Stimulated activated CD4-positive, alpha-beta T cell treated with anti-CD3 and anti-CD28 coated beads, Interleukin-4, amount 100 ng/mL, for 4 hours (primary cell): ENCODE data around the gene TRIM46.

Source experiments
- DNase-seq, 2 experiments: peaks; one replicate each; pipeline ENCODE4 v3.0.0-alpha.2; 2020

Gene TRIM46

GRCh38 chr1:155173478-155174323 lies at the start of gene TRIM46:
Gene TRIM46 (plus strand): TSS chr1:155173849. CDS start chr1:155173967, 118 bp downstream.
- peak; percentile 73 to 76 for DNase-seq

DNA sequence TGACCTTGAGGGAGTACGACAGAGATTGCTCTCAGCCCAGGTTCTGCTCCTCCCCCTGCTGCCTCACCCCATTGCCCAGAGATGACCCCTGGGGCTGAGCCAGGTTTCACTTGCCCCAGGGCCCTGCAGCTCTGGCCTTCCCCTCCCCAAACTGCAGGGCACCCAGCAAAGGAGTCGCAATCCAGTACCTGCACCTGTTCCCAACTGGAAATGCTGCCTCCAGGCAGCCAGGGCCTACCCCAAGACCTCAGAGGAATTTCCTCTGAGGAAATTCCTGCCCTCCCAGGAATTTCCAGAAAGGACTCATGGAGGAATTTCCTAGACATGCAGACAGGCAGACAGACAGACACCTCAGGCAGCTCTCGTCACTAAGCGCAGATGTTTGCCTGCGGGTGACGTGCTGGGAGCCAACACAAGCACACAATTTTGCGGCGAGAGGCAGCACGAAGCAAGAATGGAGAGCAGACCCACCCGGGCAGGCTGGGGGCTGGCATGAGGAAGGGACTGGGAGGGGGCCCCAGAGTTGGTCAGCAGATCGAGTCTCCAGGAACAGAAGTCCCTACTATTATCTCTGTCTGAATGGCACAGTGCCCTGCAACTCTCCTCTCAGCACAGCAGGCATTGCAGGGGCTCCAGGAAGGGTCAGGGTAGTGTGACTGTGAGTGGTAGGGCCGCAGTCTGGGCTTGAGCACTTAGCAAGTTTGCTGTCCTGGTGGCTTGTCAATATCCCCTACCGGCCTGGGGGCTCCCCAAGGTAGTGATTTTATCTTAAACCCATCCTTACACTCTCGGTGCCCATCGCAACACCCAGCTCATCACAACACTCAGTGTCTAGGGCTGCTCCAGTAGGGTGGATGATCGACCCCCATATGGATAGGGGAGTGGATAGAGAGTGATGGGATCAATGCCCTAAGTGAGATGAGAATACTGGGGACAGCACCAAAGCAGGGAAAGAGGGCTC lies 48.9 kb upstream of the TRIM46 start:
- DNase-seq = no peak

- DNase-seq = no peak
Observed at GRCh38 chr1:155125511-155125945, 48.1 kb upstream of the TRIM46 start.

- DNase-seq = no peak
Observed at GRCh38 chr1:155125946-155126555, 47.6 kb upstream of the TRIM46 start.

- peak; percentile 26 to 45 for DNase-seq
Observed at GRCh38 chr1:155126556-155127104, 47.0 kb upstream of the TRIM46 start.

DNA sequence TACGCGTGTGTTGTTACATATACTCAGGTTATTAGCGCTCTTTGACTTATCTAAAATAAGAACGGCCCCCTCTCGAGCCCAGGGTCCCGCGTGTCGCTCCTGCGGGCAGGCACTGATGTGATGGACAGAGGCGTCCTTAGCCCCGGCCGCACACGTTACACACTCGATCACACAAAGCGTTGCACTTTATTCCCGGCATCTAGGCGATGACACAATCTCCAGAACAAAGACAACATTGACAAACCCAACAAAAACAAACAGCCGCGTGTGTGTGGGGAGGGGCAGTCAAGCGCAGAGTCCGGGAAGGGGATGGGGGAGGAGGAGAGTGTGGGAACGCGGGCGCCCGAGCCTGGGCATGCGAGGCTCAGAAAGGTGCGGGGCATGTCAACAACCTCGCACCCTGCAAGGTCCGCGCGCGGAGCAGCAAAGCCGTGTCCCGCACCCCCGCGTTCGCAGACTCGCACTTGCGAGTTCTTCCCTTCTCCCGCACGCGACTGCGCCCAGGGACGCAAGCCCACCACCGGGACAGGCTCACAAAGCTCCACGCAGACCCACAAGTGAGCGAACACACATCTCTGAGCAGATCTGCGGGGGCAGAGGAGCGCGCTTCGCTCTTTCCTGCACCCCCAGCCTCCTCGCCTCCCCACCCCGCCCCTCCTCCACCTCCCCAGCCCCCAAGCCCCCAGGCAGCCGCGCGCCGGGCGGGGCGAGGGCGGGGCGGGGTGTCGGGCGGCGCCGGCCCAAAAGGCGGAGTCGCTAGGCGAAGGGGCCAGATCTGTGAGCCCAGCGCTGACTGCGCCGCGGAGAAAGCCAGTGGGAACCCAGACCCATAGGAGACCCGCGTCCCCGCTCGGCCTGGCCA lies 46.3 kb upstream of the TRIM46 start, which contains the start of gene EFNA1:
TSS of gene EFNA1 (plus strand) at position 772 of the 862 bp plus-strand sequence. CDS start 102 bp downstream, outside the sequence.
- DNase-seq = peak; percentile 35 to 47

GRCh38 chr1:155127967-155128754 lies 45.5 kb upstream of the TRIM46 start:
- no peak for DNase-seq

GRCh38 chr1:155128755-155129473 lies 44.7 kb upstream of the TRIM46 start:
- no peak for DNase-seq

GRCh38 chr1:155130272-155131006 lies 43.2 kb upstream of the TRIM46 start:
- no peak for DNase-seq

DNA sequence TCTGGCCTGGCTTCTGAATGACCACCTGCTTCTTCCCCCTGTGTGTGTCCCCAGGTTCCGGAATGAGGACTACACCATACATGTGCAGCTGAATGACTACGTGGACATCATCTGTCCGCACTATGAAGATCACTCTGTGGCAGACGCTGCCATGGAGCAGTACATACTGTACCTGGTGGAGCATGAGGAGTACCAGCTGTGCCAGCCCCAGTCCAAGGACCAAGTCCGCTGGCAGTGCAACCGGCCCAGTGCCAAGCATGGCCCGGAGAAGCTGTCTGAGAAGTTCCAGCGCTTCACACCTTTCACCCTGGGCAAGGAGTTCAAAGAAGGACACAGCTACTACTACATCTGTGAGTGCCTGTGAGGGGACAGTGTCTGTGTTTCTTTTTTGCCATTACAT lies 42.4 kb upstream of the TRIM46 start:
- no peak for DNase-seq

DNA sequence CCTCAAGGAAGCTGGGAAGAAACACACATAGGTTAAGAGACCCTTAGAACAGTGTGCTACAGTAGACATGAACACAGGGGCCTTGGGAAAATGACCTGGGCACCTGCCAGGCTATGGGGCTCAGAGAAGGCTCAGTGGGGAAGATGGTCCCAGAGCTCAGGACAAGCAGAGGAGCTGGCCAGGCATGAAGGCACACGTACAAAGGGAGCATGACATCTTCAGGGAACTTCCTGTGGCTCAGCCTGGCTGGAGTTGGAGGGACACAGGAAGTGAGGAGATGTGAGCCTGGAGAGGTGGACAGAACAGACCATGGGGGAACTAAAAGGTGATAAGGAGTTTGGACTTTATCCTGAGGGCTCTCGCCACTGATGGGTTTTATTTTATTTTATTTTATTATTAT lies 41.8 kb upstream of the TRIM46 start:
- no peak for DNase-seq

DNA sequence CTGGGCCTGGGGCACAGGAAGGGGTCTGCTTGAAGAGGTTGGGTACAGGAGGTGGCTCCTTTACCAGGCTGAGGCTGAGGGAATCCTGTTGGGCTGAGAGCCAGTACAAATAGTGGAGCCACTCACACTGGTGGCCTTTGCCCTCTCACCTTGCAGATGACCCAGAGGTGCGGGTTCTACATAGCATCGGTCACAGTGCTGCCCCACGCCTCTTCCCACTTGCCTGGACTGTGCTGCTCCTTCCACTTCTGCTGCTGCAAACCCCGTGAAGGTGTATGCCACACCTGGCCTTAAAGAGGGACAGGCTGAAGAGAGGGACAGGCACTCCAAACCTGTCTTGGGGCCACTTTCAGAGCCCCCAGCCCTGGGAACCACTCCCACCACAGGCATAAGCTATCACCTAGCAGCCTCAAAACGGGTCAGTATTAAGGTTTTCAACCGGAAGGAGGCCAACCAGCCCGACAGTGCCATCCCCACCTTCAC lies 39.8 kb upstream of the TRIM46 start:
- no peak for DNase-seq

- DNase-seq = no peak
Observed at GRCh38 chr1:155134322-155134721, 39.3 kb upstream of the TRIM46 start.

- peak; percentile 73 to 84 for DNase-seq
Observed at GRCh38 chr1:155134880-155135414, 38.7 kb upstream of the TRIM46 start.

GRCh38 chr1:155135415-155136028 lies 38.1 kb upstream of the TRIM46 start, which contains the start of gene SLC50A1:
Gene SLC50A1 (plus strand): TSS chr1:155135852. CDS start chr1:155135912, 60 bp downstream.
- DNase-seq = peak; percentile 88 to 92

GRCh38 chr1:155136748-155137147 lies 36.9 kb upstream of the TRIM46 start:
- DNase-seq = no peak

DNA sequence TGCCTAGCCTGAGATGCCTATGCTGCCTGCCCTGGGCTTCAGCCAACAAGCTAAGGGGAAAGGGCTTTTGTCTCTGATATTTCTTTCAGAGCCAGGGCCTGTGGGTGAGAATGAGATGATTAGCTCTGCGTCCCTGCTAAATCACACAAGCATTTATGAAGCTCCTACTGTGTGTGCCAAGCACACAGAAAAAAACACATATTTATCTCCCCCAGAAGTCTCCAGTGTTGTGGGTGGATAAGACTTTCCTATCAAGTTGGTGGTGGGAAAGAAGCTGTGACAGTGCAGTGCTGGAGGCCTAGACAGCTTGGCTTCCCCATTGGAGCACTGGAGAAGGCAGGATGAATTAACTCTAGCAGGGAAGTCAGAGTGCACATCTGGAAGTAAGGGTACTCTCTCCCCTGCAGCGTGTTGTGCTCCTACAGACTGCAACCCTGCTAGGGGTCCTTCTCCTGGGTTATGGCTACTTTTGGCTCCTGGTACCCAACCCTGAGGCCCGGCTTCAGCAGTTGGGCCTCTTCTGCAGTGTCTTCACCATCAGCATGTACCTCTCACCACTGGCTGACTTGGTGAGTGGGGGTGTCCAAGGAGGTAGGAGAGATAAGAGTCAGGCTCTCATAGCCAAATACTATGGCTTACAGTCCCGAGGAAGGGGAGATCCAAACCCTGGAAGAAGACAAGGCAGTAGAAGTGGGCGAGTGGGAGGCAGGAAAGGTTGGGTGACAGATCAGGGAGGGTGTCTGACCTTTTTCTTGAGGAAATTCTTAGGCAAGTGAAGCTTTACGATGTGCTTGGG lies 36.3 kb upstream of the TRIM46 start:
- no peak for DNase-seq
